Hepatocyte (in vitro differentiated cells): ENCODE data around the gene IL16.

ENCODE experiments used
- EZH2 ChIP-seq: fragments of 200-600 bp; sonication (generic); IDR thresholded peaks from 2 replicates; pipeline ENCODE4 v1.6.1; 2016; ENCODE audit warnings: antibody characterized with exemption, mild to moderate bottlenecking, borderline replicate concordance
- TF ChIP-seq, protein P1 (sequence below): fragments of 200-600 bp; sonication (generic); IDR thresholded peaks from 2 replicates; pipeline ENCODE4 v1.5.1; 2016; ENCODE audit warnings: antibody characterized with exemption, mild to moderate bottlenecking; ENCODE audit not compliant: poor library complexity

- no peak for TF ChIP-seq EZH2
- TF ChIP-seq, protein P1, sequence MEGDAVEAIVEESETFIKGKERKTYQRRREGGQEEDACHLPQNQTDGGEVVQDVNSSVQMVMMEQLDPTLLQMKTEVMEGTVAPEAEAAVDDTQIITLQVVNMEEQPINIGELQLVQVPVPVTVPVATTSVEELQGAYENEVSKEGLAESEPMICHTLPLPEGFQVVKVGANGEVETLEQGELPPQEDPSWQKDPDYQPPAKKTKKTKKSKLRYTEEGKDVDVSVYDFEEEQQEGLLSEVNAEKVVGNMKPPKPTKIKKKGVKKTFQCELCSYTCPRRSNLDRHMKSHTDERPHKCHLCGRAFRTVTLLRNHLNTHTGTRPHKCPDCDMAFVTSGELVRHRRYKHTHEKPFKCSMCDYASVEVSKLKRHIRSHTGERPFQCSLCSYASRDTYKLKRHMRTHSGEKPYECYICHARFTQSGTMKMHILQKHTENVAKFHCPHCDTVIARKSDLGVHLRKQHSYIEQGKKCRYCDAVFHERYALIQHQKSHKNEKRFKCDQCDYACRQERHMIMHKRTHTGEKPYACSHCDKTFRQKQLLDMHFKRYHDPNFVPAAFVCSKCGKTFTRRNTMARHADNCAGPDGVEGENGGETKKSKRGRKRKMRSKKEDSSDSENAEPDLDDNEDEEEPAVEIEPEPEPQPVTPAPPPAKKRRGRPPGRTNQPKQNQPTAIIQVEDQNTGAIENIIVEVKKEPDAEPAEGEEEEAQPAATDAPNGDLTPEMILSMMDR: no peak
These were observed 18.3 kb upstream of the IL16 start for GRCh38 chr15:81178365-81178764.
